ENCODE data around the gene TKFC. TPM values are rescaled to one million over a fixed set of nuclear protein-coding genes. Genes with fewer than 3 reads are reported as not detected.

TKFC gene
- total and polyA plus RNA-seq, 9 of the 15 experiments (the other 6 are each of a cell fraction or from before 2014, with no cell fraction given): 2.0 to 61.7 (median 28.5) TPM

DNA sequence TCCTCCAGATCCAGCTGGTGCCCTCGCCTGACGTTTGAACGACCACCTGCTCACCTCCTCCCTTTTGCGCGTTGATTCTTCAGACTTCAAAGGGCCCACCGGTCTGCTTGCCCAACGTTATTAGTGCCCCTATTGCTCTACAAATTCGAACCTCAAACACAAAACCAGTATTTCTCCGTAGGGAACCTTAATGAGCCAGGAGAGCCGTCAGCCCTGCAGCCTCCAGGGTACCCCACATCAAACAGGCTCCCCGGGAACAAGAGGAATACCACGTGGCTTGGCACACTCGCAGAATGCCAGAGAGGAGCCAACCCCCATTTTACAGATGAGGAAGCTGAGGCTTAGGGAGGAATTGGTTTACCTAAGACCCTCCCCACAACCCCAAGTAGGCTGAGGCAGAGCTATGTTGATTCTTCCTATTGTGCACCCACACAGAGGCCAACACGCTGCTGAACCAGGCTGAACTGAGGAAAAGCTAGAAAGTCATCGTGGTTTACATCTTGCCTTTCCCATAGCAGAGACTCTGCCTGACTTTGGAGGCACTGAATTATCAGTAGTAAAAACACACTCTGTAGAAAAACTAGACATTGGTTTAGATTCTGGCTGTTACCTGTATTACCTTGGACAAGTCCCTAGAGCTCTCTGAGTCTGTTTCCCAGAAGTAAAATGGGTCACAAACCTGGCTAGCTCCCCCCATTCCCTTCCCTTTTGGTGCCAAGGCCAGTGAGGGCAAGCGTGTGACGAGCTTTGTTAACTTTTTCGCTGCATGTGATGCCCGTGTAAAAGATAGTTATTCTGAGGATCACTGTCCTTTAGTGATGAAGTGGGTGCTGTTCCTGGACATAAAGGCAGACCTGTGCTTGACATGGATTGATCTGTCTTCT lies 764 bp downstream of the TKFC start (continued):
- TF ChIP-seq, protein P1, sequence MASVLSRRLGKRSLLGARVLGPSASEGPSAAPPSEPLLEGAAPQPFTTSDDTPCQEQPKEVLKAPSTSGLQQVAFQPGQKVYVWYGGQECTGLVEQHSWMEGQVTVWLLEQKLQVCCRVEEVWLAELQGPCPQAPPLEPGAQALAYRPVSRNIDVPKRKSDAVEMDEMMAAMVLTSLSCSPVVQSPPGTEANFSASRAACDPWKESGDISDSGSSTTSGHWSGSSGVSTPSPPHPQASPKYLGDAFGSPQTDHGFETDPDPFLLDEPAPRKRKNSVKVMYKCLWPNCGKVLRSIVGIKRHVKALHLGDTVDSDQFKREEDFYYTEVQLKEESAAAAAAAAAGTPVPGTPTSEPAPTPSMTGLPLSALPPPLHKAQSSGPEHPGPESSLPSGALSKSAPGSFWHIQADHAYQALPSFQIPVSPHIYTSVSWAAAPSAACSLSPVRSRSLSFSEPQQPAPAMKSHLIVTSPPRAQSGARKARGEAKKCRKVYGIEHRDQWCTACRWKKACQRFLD (CRISPR knock-in tag; IDR thresholded peaks at IDR 0.05): peak; percentile 67; the same call in 1 of the 2 replicates
- TF ChIP-seq SREBF2 (CRISPR knock-in tag; IDR thresholded peaks at IDR 0.05): no peak
- TF ChIP-seq ZEB2 (IDR thresholded peaks at IDR 0.05): no peak
- TF ChIP-seq XRCC3 (IDR thresholded peaks at IDR 0.05): no peak
- TF ChIP-seq E2F3 (CRISPR knock-in tag; IDR thresholded peaks at IDR 0.05): 0 out of 2 replicates have a peak, but pooled peaks have one; percentile 2

DNA sequence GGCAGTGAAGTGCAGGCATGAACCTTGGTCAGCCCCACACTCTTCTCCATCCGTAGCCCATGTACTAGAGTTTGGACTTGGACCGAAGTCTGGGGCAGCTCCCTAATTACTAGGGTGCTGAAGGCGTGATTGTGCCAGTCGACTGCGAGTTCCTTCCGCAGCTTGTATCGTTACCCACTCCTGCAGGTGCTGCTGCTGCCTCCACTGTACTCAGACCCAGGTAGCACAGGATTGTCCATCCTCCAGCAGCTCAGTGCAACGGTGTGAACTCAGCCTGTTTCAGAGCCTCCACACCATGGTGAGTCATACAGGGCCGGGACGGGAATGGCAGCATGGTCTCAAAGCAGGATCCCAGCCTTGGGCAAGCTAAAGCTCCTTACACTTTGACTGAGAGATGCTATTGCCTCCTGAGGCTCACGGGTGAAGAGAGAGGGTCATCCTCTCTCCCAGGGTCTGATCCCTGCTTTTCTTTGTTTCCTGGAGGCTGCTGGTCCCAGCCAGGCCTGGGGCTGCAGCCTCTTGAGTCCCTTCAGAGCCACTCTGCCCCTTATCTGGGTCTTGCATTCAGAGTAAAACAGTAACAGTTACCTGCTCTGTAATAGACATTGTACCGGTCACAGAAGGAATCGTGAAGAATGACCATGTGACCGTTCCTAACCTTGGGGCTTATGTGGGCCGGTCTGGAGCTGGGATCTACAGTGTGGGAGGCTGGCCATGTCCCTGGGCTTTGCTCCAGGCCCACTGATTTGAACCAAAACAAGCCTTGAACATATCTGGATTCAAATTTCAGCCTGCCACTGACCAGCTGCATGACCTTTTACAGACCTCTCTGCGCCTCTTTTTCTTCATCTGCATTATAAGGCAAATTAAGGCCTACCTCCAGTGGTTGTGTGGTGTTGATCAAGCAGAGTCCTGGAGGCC lies 1.7 kb downstream of the TKFC start:
- Histone ChIP-seq H3K9me3 (replicated peaks; ENCODE audit: control insufficient read depth, insufficient read depth, low read depth, low read length) (no peaks in the 10 kb centered on the region), H3K27ac (ENCODE audit: extremely low read depth, low read depth, low read length) (peak overlapping the region; percentile 97), H3K9me1 (ENCODE audit: control insufficient read depth, insufficient read depth, low read length) (no peaks in the 10 kb centered on the region), H3K27me3 (ENCODE audit: control insufficient read depth in 2 of 2, insufficient read depth in 2 of 2, low read length in 2 of 2) (no peaks in the 10 kb centered on the region), H3K79me2 (ENCODE audit: control insufficient read depth, insufficient read depth, low read length) (peaks cover 49% of the 10 kb centered on the region), H3K9ac (ENCODE audit: insufficient read depth in 1 of 2, low read depth in 2 of 2, low read length in 2 of 2) (peak overlapping the region; percentile 99), H3K4me1 (replicated peaks in 1 of 2; ENCODE audit: control insufficient read depth in 2 of 2, insufficient read depth in 2 of 2, low read length in 2 of 2) (peaks cover 40 to 64% of the 10 kb centered on the region in 2 experiments; a peak in 4 of 5 replicates), H4K20me1 (replicated peaks; ENCODE audit: control insufficient read depth, insufficient read depth, low read length) (peaks cover 7% of the 10 kb centered on the region), H2AFZ (ENCODE audit: low read depth, low read length) (peak overlapping the region; percentile 69), H3K4me2 (ENCODE audit: insufficient read depth, low read length) (peak overlapping the region; percentile 100), H3K36me3 (ENCODE audit: control insufficient read depth, insufficient read depth, low read length) (peaks cover 27% of the 10 kb centered on the region), H3K4me3 (no peak overlapping the region)
- FAIRE-seq (peak; percentile 80), ATAC-seq (peak; percentile 37), DNase-seq (ENCODE audit: extremely low read depth in 1 of 4, low spot score in 3 of 4) (peak in 2 of 4 experiments; percentile 62 to 82)
- WGBS (ENCODE audit: insufficient coverage, low coverage, missing lambda C conversion rate): 25% methylated on average over 16 of the region's 16 CpGs
- ChIA-PET POLR2A (interaction anchor here (0.5 to 3.2 kb wide), 20 partner anchors 13 to 313 kb away, joined by 3 to 37 read pairs (median 5); partner anchors contain the start of genes CPSF7, CYB561A3, SDHAF2 and TMEM138), CTCF (ENCODE audit: low intra/inter-chr PET ratio) (interaction anchor here (1.1 to 8.5 kb wide), 4 partner anchors 50 to 293 kb away, joined by 3 to 135 read pairs (median 4); no protein-coding TSS in a partner anchor)
- in situ Hi-C loops (cut with MboI): loop anchor here (5.0 kb wide), 1 partner anchor 53 kb away; no protein-coding TSS in a partner anchor
- no TSS peak for BruUV-seq (replicated peaks)
- intact Hi-C loops (cut with micrococcal nuclease): loop anchor here (5.0 kb wide), 2 partner anchors 47 to 77 kb away; no protein-coding TSS in a partner anchor
- TF ChIP-seq RCOR1 (IDR thresholded peaks at IDR 0.05; ENCODE audit: borderline replicate concordance in 1 of 2, low read depth in 2 of 2, low read length in 2 of 2) (peak in 1 of 2 experiments; percentile 43; a peak in 1 of 4 replicates), EGR1 (conservative IDR thresholded peaks at IDR 0.05) (peak; percentile 16; the same call in 1 of the 2 replicates)

Data from K562 (cell line).